Testis (tissue), 2 donors: ENCODE measurements around the gene FAM210A.

ENCODE experiments used
- CTCF ChIP-seq, 3 experiments: fragments of 450-650 bp in 2 of 3; fragments of 200-600 bp in 1 of 3; sonication (generic) in 1 of 3; IDR thresholded peaks; one replicate each; pipeline ENCODE4 v1.5.1; 2016 to 2019; ENCODE audit warnings: antibody characterized with exemption in 3 of 3, mild to moderate bottlenecking in 2 of 3, moderate library complexity in 1 of 3
- POLR2A ChIP-seq: fragments of 450-650 bp; IDR thresholded peaks from one replicate; pipeline ENCODE4 v1.6.1; 2017; ENCODE audit warnings: antibody characterized with exemption, mild to moderate bottlenecking, moderate library complexity

- TF ChIP-seq POLR2A (no peak), CTCF (IDR thresholded peaks at IDR 0.05) (no peak)
Observed at GRCh38 chr18:13638719-13639595, 87.4 kb downstream of the FAM210A start.
